ENCODE data around the gene METTL9. TPM values are rescaled to one million over a fixed set of nuclear protein-coding genes. Genes with fewer than 3 reads are reported as not detected.
"Not testable (repeated sequence)": the region's sequence is repeated elsewhere in the genome, so short reads cannot be mapped to it uniquely, and the experiment has no call there.

METTL9 gene
- total and polyA plus RNA-seq, 2 of the 4 experiments (the other 2 are of a cell fraction) = 54.8 to 95.5 TPM

GRCh38 chr16:21631376-21631775 is 32.0 kb downstream of the METTL9 start:
- CTCF ChIA-PET; dilution Hi-C loops (cut with HindIII; ENCODE audit: low sequenced_read_pairs, unreplicated experiment); DNase-seq; H2AK5ac ChIP-seq (ENCODE audit: low read depth, low read length); H3K18ac ChIP-seq (ENCODE audit: low read depth, low read length); POLR2A ChIA-PET (ENCODE audit: unreplicated experiment); H3K23ac ChIP-seq (ENCODE audit: low read depth, low read length); in situ Hi-C loops (cut with MboI; ENCODE audit: low sequenced_read_pairs); H3K4ac ChIP-seq (ENCODE audit: low read depth, low read length); H2AK9ac ChIP-seq (replicated peaks; ENCODE audit: low read depth, low read length, poor library complexity); H2BK20ac ChIP-seq (ENCODE audit: low read depth, low read length); intact Hi-C loops (cut with micrococcal nuclease); H2BK15ac ChIP-seq (ENCODE audit: low read depth, low read length); H4K5ac ChIP-seq (ENCODE audit: low read depth, low read length); H3K4me2 ChIP-seq (ENCODE audit: low read depth, low read length); H3K27ac ChIP-seq (ENCODE audit: insufficient read depth, low read length); H2BK5ac ChIP-seq (ENCODE audit: low read depth, low read length, poor library complexity, severe bottlenecking); H3K4me1 ChIP-seq (ENCODE audit: control insufficient read depth, insufficient read depth, low read length); ATAC-seq (ENCODE audit: low read depth); H4K20me1 ChIP-seq (ENCODE audit: insufficient read depth, low read length); BruUV-seq (replicated peaks); H4K91ac ChIP-seq (ENCODE audit: insufficient read depth, low read depth, low read length); H4K8ac ChIP-seq (ENCODE audit: low read depth in 2 of 2, low read length in 2 of 2); H3K9me1 ChIP-seq (ENCODE audit: insufficient read depth, low read length); H3K4me3 ChIP-seq (ENCODE audit: insufficient read depth, low read depth, low read length); H3K56ac ChIP-seq (ENCODE audit: extremely low read depth, insufficient read depth, low read length); H2AFZ ChIP-seq (replicated peaks; ENCODE audit: low read length, poor library complexity); H3K9ac ChIP-seq (ENCODE audit: low read depth, low read length); H3K14ac ChIP-seq (replicated peaks; ENCODE audit: low read depth, low read length); H3K27me3 ChIP-seq (ENCODE audit: control insufficient read depth, insufficient read depth, low read length); H2BK120ac ChIP-seq (ENCODE audit: low read depth, low read length); H3K9me3 ChIP-seq (ENCODE audit: control insufficient read depth, insufficient read depth, low read length): not testable (repeated sequence)
- WGBS, 2 experiments (ENCODE audit: extremely low coverage in 2 of 2, insufficient read length in 1 of 2) = no CpG with 5 or more reads among the region's 8 CpGs
- peaks cover 5 to 42% of the 10 kb centered on the region in 2 experiments; a peak in 3 of 4 replicates for H3K79me1 ChIP-seq (ENCODE audit: low read depth in 1 of 2, low read length in 2 of 2)
- H3K36me3 ChIP-seq (ENCODE audit: control insufficient read depth, insufficient read depth, low read length) = peaks cover 15% of the 10 kb centered on the region; the same call in 1 of the 2 replicates

GRCh38 chr16:21631951-21632575 is 32.7 kb downstream of the METTL9 start:
- H3K4me3 ChIP-seq (ENCODE audit: insufficient read depth, low read depth, low read length); H4K8ac ChIP-seq (ENCODE audit: low read depth in 2 of 2, low read length in 2 of 2); BruUV-seq (replicated peaks); H4K91ac ChIP-seq (ENCODE audit: insufficient read depth, low read depth, low read length); POLR2A ChIA-PET (ENCODE audit: unreplicated experiment); H2AK5ac ChIP-seq (ENCODE audit: low read depth, low read length); intact Hi-C loops (cut with micrococcal nuclease); H3K9ac ChIP-seq (ENCODE audit: low read depth, low read length); H2AFZ ChIP-seq (replicated peaks; ENCODE audit: low read length, poor library complexity); dilution Hi-C loops (cut with HindIII; ENCODE audit: low sequenced_read_pairs, unreplicated experiment); H4K5ac ChIP-seq (ENCODE audit: low read depth, low read length); H3K27me3 ChIP-seq (ENCODE audit: control insufficient read depth, insufficient read depth, low read length); H3K23ac ChIP-seq (ENCODE audit: low read depth, low read length); H2AK9ac ChIP-seq (replicated peaks; ENCODE audit: low read depth, low read length, poor library complexity); CTCF ChIA-PET; H2BK120ac ChIP-seq (ENCODE audit: low read depth, low read length); H3K14ac ChIP-seq (replicated peaks; ENCODE audit: low read depth, low read length); H3K4me1 ChIP-seq (ENCODE audit: control insufficient read depth, insufficient read depth, low read length); in situ Hi-C loops (cut with MboI; ENCODE audit: low sequenced_read_pairs); DNase-seq; H3K27ac ChIP-seq (ENCODE audit: insufficient read depth, low read length); H3K56ac ChIP-seq (ENCODE audit: extremely low read depth, insufficient read depth, low read length); H3K9me1 ChIP-seq (ENCODE audit: insufficient read depth, low read length); ATAC-seq (ENCODE audit: low read depth); H2BK15ac ChIP-seq (ENCODE audit: low read depth, low read length); H2BK20ac ChIP-seq (ENCODE audit: low read depth, low read length); H3K18ac ChIP-seq (ENCODE audit: low read depth, low read length); H2BK5ac ChIP-seq (ENCODE audit: low read depth, low read length, poor library complexity, severe bottlenecking); H4K20me1 ChIP-seq (ENCODE audit: insufficient read depth, low read length); H3K9me3 ChIP-seq (ENCODE audit: control insufficient read depth, insufficient read depth, low read length); H3K4me2 ChIP-seq (ENCODE audit: low read depth, low read length); H3K4ac ChIP-seq (ENCODE audit: low read depth, low read length): not testable (repeated sequence)
- Histone ChIP-seq H3K79me1 (ENCODE audit: low read depth in 1 of 2, low read length in 2 of 2) (peaks cover 5 to 42% of the 10 kb centered on the region in 2 experiments; a peak in 3 of 4 replicates), H3K36me3 (ENCODE audit: control insufficient read depth, insufficient read depth, low read length) (peaks cover 15% of the 10 kb centered on the region; the same call in 1 of the 2 replicates)
- WGBS, 2 experiments (ENCODE audit: extremely low coverage in 2 of 2, insufficient read length in 1 of 2) = 100% methylated on average over 1 of the region's 5 CpGs; no CpG with 5 or more reads in 1 of the 2 experiments
